Measurements from ENCODE around the gene RNF168.

- no peak for TF ChIP-seq POLR2A (IDR thresholded peaks at IDR 0.05)
- TF ChIP-seq CTCF (IDR thresholded peaks at IDR 0.05) = no peak
- TF ChIP-seq EP300 (IDR thresholded peaks at IDR 0.05) = no peak
These were observed 72.1 kb downstream of the RNF168 start for GRCh38 chr3:196431181-196432136.

All from ovary (tissue), 3 donors.